Measurements from ENCODE around the gene MCU. TPM values are rescaled to one million over a fixed set of nuclear protein-coding genes. Genes with fewer than 3 reads are reported as not detected.

MCU gene
- total RNA-seq, 4 donors from 2014 or later: 11.4 to 33.3 (median 24.9) TPM

DNA sequence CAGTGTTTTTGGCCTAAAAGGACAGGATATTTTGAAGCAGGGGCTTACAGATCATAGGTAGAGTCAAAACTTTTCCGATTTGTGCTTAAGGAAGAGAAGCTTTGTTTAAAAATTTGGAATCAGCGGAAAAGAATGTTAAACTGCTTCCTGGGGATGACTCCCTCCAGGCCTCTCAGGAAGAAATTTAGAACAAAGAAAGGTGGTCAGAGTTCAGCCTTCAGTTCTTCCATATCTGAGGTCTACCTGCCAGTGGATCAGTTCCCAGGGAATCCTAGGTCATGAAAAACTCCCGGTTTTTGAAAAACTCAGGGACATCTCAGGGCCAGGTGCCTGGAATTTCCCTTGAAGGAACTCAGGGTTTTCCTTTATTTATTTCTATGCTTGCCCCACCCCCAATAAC lies 100.3 kb downstream of the MCU start:
- no peak overlapping the region for H3K27ac ChIP-seq

GRCh38 chr10:72793752-72794151 lies 101.8 kb downstream of the MCU start:
- TF ChIP-seq CTCF (IDR thresholded peaks at IDR 0.05): no peak
- TF ChIP-seq POLR2A (IDR thresholded peaks at IDR 0.05): no peak
- intact Hi-C loops (cut with DNase I): no loop called here
- H3K9me3 ChIP-seq: no peaks in the 10 kb centered on the region

More for the DNA sequence above, 100.3 kb downstream of the MCU start:
- H3K4me1 ChIP-seq: no peaks in the 10 kb centered on the region
- WGBS, 2 donors: 78 to 86% methylated on average over 3 of the region's 3 CpGs
- no peak for DNase-seq
- H3K4me3 ChIP-seq (replicated peaks in 1 of 3): no peak overlapping the region
- intact Hi-C loops (cut with DNase I): no loop called here
- H3K9me3 ChIP-seq: no peaks in the 10 kb centered on the region
- TF ChIP-seq CTCF (IDR thresholded peaks at IDR 0.05) (no peak), POLR2A (IDR thresholded peaks at IDR 0.05) (no peak)
- H3K36me3 ChIP-seq: no peaks in the 10 kb centered on the region
- no peaks in the 10 kb centered on the region for H3K27me3 ChIP-seq

DNA sequence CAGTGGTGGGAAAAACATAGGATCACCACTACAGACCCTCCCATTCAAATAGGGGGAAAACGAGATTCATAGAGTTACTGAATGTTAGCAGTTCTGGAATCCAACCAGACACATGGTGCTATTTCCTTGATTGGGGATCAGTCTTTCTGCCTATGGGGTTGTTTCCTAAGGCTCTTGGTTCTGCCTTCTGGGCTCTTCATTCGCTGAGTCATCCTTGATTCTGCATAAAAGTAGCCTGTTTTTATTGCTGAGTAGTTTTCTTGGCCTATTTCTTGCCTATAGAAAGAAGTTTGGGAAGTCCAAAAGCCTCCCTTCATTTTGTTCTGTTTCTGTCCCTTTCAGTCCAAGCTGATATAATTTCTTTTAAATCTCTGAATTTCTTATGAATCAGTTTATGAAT lies 102.3 kb downstream of the MCU start:
- H3K36me3 ChIP-seq: no peaks in the 10 kb centered on the region
- TF ChIP-seq CTCF (IDR thresholded peaks at IDR 0.05): no peak
- TF ChIP-seq POLR2A (IDR thresholded peaks at IDR 0.05): no peak
- intact Hi-C loops (cut with DNase I): no loop called here
- no peaks in the 10 kb centered on the region for H3K4me1 ChIP-seq
- 79 to 95% methylated on average over 2 of the region's 2 CpGs for WGBS, 2 donors
- no peaks in the 10 kb centered on the region for H3K9me3 ChIP-seq
- H3K4me3 ChIP-seq (replicated peaks in 1 of 3): no peak overlapping the region
- DNase-seq: no peak
- H3K27me3 ChIP-seq: no peaks in the 10 kb centered on the region
- H3K27ac ChIP-seq: no peak overlapping the region

More at GRCh38 chr10:72793752-72794151, 101.8 kb downstream of the MCU start:
- no peak overlapping the region for H3K4me3 ChIP-seq (replicated peaks in 1 of 3)
- no peaks in the 10 kb centered on the region for H3K4me1 ChIP-seq
- WGBS, 2 donors: 92 to 93% methylated on average over 1 of the region's 1 CpG
- no peak overlapping the region for H3K27ac ChIP-seq
- DNase-seq: no peak
- no peaks in the 10 kb centered on the region for H3K36me3 ChIP-seq
- H3K27me3 ChIP-seq: no peaks in the 10 kb centered on the region

DNA sequence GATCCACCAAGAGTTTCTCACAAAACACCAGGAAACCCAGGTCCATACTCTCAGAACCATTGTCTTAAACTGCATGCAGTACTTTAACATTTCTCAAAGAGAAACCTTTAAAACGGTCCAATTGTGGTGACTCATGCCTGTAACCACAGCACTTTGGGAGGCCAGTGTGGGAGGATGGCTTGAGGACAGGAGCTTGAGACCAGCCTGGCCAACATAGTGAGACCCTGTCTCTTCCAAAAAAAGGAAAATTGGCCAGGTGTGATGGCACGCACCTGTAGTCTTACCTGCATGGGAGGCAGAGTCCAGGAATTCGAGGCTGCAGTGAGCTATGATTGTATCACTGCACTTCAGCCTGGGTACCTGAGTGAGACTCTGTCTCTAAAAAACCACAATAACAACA lies 104.1 kb downstream of the MCU start:
- no peak overlapping the region for H3K4me3 ChIP-seq (replicated peaks in 1 of 3)
- DNase-seq: no peak
- no peaks in the 10 kb centered on the region for H3K27me3 ChIP-seq
- H3K27ac ChIP-seq: no peak overlapping the region
- intact Hi-C loops (cut with DNase I): no loop called here
- no peak for TF ChIP-seq CTCF (IDR thresholded peaks at IDR 0.05)
- no peaks in the 10 kb centered on the region for H3K9me3 ChIP-seq
- no peaks in the 10 kb centered on the region for H3K4me1 ChIP-seq
- H3K36me3 ChIP-seq: no peaks in the 10 kb centered on the region
- 82 to 95% methylated on average over 3 of the region's 3 CpGs for WGBS, 2 donors

GRCh38 chr10:72796538-72796937 lies 104.6 kb downstream of the MCU start:
- Histone ChIP-seq H3K4me3 (replicated peaks in 1 of 3) (no peak overlapping the region), H3K36me3 (no peaks in the 10 kb centered on the region), H3K4me1 (no peaks in the 10 kb centered on the region), H3K27ac (no peak overlapping the region), H3K9me3 (no peaks in the 10 kb centered on the region), H3K27me3 (no peaks in the 10 kb centered on the region)
- intact Hi-C loops (cut with DNase I): no loop called here
- no peak for TF ChIP-seq CTCF (IDR thresholded peaks at IDR 0.05)
- TF ChIP-seq POLR2A (IDR thresholded peaks at IDR 0.05): no peak
- DNase-seq: no peak
- 93 to 99% methylated on average over 4 of the region's 4 CpGs for WGBS, 2 donors
